HepG2 (cell line): ENCODE results near the gene RRP8. TPM values are rescaled to one million over a fixed set of nuclear protein-coding genes. Genes with fewer than 3 reads are reported as not detected.

Source experiments
- ATAC-seq: fragments of 200-7000 bp; cut with Tn5 transposase; 3 replicates; pipeline ENCODE4 v1.9.1; 2020; ENCODE audit warnings: mild to moderate bottlenecking, moderate library complexity
- BruUV-seq: library from RNA; stranded (reverse); fragments of 400-500 nt; replicated peaks from 2 replicates; lab custom pipeline; 2021; lab: Mats Ljungman, UMichigan
- CTCF ChIA-PET: fragments of 300-600 bp; formaldehyde crosslinking; extraction: SDS; loops from one replicate; lab custom pipeline; 2021; ENCODE audit warnings: low total read pairs, inconsistent platforms, low intra/inter-chr PET ratio; lab: Yijun Ruan, JAX
- POLR2A ChIA-PET: fragments of 350-600 bp; sonication (Branson Sonifier 250); formaldehyde crosslinking; loops from one replicate; lab custom pipeline; 2020; ENCODE audit warnings: antibody characterized with exemption, inconsistent platforms; lab: Yijun Ruan, JAX
- DNase-seq: peaks from one replicate; pipeline ENCODE4 v3.0.0-alpha.2; 2015; ENCODE audit warnings: low spot score
- FAIRE-seq: peaks from 3 replicates; lab custom pipeline; 2011; peaks lifted over from hg19 to GRCh38; lab: Jason Lieb, UNC
- H2AFZ ChIP-seq: one replicate; pipeline ENCODE4 v1.6.1; 2011; ENCODE audit warnings: low read length, inconsistent platforms
- H3K27ac ChIP-seq: fragments of 300-600 bp; 3 replicates; pipeline ENCODE4 v1.8.0; 2011; ENCODE audit warnings: mixed run types, mild to moderate bottlenecking, mixed read lengths, low read length, inconsistent platforms; ENCODE audit not compliant: insufficient read depth; ENCODE audit errors: extremely low read length
- H3K27me3 ChIP-seq, 2 experiments: fragments of 200-600 bp in 1 of 2; 2 replicates in 1 of 2; 3 replicates in 1 of 2; pipeline versions ENCODE4 v1.6.0 to v1.8.0; 2011; ENCODE audit warnings: low read length in 2 of 2, mild to moderate bottlenecking in 2 of 2, moderate library complexity in 2 of 2, inconsistent platforms in 1 of 2; ENCODE audit not compliant: insufficient read depth in 2 of 2, control insufficient read depth in 1 of 2
- H3K36me3 ChIP-seq, 2 experiments: fragments of 200-600 bp in 1 of 2; replicated peaks in 1 of 2; 2 replicates in 1 of 2; 3 replicates in 1 of 2; pipeline versions ENCODE4 v1.5.1 to v1.8.0; 2011; ENCODE audit warnings: low read length in 2 of 2, inconsistent platforms in 1 of 2; ENCODE audit not compliant: insufficient read depth in 2 of 2, control insufficient read depth in 1 of 2
- H3K4me1 ChIP-seq: 2 replicates; pipeline ENCODE4 v1.5.1; 2012; ENCODE audit warnings: low read length, inconsistent platforms; ENCODE audit not compliant: insufficient read depth
- H3K4me2 ChIP-seq: 2 replicates; pipeline ENCODE4 v1.6.0; 2011; ENCODE audit warnings: low read depth, low read length, inconsistent platforms
- H3K4me3 ChIP-seq, 3 experiments: fragments of 200-600 bp in 1 of 3; sonication (generic), shearing (Covaris generic) in 1 of 3; replicated peaks in 1 of 3; 2 replicates each; pipeline ENCODE4 v1.5.1; 2011 to 2016; ENCODE audit warnings: low read length in 3 of 3, inconsistent platforms in 2 of 3, low read depth in 2 of 3, mild to moderate bottlenecking in 2 of 3, control low read depth in 1 of 3, mixed read lengths in 1 of 3; ENCODE audit not compliant: insufficient read depth in 1 of 3
- H3K79me2 ChIP-seq: one replicate; pipeline ENCODE4 v1.6.1; 2011; ENCODE audit warnings: low read length, inconsistent platforms; ENCODE audit not compliant: insufficient read depth
- H3K9ac ChIP-seq: 2 replicates; pipeline ENCODE4 v1.6.0; 2011; ENCODE audit warnings: mild to moderate bottlenecking, low read depth, low read length, inconsistent platforms; ENCODE audit not compliant: insufficient read depth
- H3K9me3 ChIP-seq: 2 replicates; pipeline ENCODE4 v1.5.1; 2012; ENCODE audit warnings: mild to moderate bottlenecking, low read length
- H4K20me1 ChIP-seq: 2 replicates; pipeline ENCODE4 v1.6.0; 2011; ENCODE audit warnings: inconsistent platforms, mild to moderate bottlenecking, low read length, moderate library complexity; ENCODE audit not compliant: insufficient read depth
- ARNT ChIP-seq: fragments of 450-650 bp; IDR thresholded peaks from 2 replicates; pipeline ENCODE4 v1.6.1; 2017
- EHMT2 ChIP-seq: fragments of 200-600 bp; sonication (generic); IDR thresholded peaks from 2 replicates; pipeline ENCODE4 v1.7.0; 2017; ENCODE audit warnings: antibody characterized with exemption, low read depth, low read length, borderline replicate concordance
- HDAC2 ChIP-seq: sonication (generic); formaldehyde crosslinking; IDR thresholded peaks from 2 replicates; pipeline ENCODE4 v1.4.0; 2020; ENCODE audit warnings: missing genetic modification reagents
- MIER3 ChIP-seq: IDR thresholded peaks from 2 replicates; pipeline ENCODE4 v1.6.1; 2016; ENCODE audit warnings: missing compliant biosample characterization, borderline replicate concordance
- PHB2 ChIP-seq: fragments of 450-650 bp; IDR thresholded peaks from 2 replicates; pipeline ENCODE4 v1.6.1; 2018; ENCODE audit not compliant: partially characterized antibody
- SUZ12 ChIP-seq: fragments of 150-350 bp; IDR thresholded peaks from 2 replicates; pipeline ENCODE4 v1.6.1; 2014; ENCODE audit warnings: low read depth, low read length
- ZNF138 ChIP-seq: sonication (generic); formaldehyde crosslinking; IDR thresholded peaks from 2 replicates; pipeline ENCODE4 v1.5.0; 2020; ENCODE audit warnings: mild to moderate bottlenecking, low read depth, missing genetic modification reagents
- ZNF34 ChIP-seq: sonication (generic); formaldehyde crosslinking; IDR thresholded peaks from 2 replicates; pipeline ENCODE4 v1.4.0; 2020; ENCODE audit warnings: mild to moderate bottlenecking, missing genetic modification reagents, borderline replicate concordance
- ZNF747 ChIP-seq: sonication (generic); formaldehyde crosslinking; IDR thresholded peaks from 2 replicates; pipeline ENCODE4 v1.8.1; 2023; ENCODE audit warnings: missing genetic modification reagents, mild to moderate bottlenecking, borderline replicate concordance
- WGBS: methylation state at CpG from one replicate; pipeline ENCODE4 v1.1.6; 2017; ENCODE audit warnings: low lambda C conversion rate; 5-methylcytosine and 5-hydroxymethylcytosine counted together
- in situ Hi-C: cut with HindIII; loops from 2 replicates; pipeline ENCODE4 v1.10.0; 2017; ENCODE audit warnings: low pct_unique_long_range_greater_than_20kb; ENCODE audit not compliant: extremely low pct_ligation_motif_present
- intact Hi-C: fragments of 100-400 bp; cut with micrococcal nuclease; formaldehyde crosslinking; loops from one replicate; pipeline ENCODE4 v1.10.0; 2022; ENCODE audit not compliant: unreplicated experiment
- polyA plus RNA-seq, 8 experiments: library from polyadenylated mRNA; depleted of rRNA in 3 of 8; stranded (reverse) in 7 of 8; unstranded in 1 of 8; fragments of >200 nt; fragmentation: Illumina TruSeq in 4 of 8; extraction: Trizol in 4 of 8; gene quantifications; 2 replicates each; pipeline versions ENCODE4 v1.2.1 to v1.2.3, GENCODE V29; 2011 to 2016; ENCODE audit warnings: low read depth in 4 of 8, missing spikeins in 1 of 8, mixed read lengths in 1 of 8; ENCODE audit not compliant: insufficient read depth in 1 of 8
- total RNA-seq, 5 experiments: library from RNA; depleted of rRNA; stranded (reverse); fragments of >200 nt; fragmentation: Illumina TruSeq; extraction: Trizol; gene quantifications; 2 replicates each; pipeline ENCODE4 v1.2.3, GENCODE V29; 2016; ENCODE audit warnings: low read depth in 1 of 5
- TF ChIP-seq, protein P1 (sequence below): sonication (generic); formaldehyde crosslinking; IDR thresholded peaks from 2 replicates; pipeline ENCODE4 v1.4.0; 2020; ENCODE audit warnings: missing genetic modification reagents

Gene RRP8
- total and polyA plus RNA-seq, 2 of the 13 experiments (the other 11 are each of a cell fraction or from before 2014, with no cell fraction given), result 7.2 to 21.6 TPM

DNA sequence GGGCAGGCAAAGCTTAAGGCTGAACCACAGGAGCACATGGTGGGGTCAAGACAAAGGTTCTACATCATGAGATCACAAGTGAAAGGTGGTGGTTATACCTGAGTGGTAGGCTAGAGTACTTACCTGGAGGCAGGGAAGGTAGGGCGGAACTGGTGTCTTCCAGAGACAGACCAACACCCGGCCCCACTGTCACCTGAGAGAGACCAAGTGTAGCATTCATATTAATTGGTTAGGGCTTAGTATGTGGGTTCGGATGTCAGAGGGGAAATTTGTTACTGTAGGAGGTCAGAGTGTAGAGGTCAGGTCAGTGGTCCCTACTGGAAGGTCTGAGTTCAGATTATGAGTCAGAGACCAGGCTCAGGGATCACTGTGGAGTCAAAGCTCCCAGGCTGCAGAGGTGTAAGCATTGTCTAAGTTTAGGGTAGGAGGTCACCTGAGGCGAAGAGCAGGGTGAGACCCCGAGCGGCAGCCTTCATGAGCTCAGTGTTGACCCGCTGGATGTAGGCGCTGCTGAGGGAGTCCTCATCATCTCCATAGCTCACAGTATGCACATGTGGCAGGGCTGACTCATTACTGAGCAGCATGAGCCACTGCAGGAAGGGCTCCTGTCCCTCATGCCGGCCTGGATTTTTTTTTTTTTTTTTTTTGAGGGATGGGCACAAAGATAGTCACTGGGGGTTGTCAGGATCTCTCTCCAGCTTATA is 12.6 kb upstream of the RRP8 start (continued):
- no peak for TF ChIP-seq PHB2

DNA sequence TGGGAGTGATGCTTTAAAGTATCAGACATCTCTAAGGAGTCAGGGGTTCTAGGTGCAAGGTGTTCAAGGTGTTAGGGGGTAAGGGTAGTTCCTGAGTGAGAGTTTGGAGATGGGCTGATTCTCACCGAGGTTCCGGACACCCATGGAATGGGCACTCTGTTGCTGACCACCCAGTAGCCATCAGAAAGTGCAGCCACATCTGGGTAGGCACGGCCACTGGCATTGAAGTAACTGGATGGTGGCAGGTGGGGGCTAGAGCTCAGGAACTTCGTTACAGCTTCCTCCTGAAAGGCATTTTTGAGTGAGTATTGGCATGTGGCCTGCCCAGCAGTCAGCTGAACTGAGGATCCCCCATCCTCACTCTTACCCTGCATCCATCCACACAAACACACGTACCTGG is 11.6 kb upstream of the RRP8 start:
- Histone ChIP-seq H2AFZ (no peak overlapping the region), H3K27me3 (peaks cover 0 to under 1% of the 10 kb centered on the region in 2 experiments; a peak in 1 of 5 replicates), H3K4me3 (no peak overlapping the region), H4K20me1 (no peaks in the 10 kb centered on the region), H3K79me2 (peaks cover 7% of the 10 kb centered on the region), H3K9me3 (no peaks in the 10 kb centered on the region), H3K4me2 (no peak overlapping the region), H3K4me1 (peaks cover 42% of the 10 kb centered on the region), H3K36me3 (peaks cover 8 to 24% of the 10 kb centered on the region in 2 experiments; a peak in 4 of 5 replicates), H3K9ac (no peak overlapping the region), H3K27ac (no peak overlapping the region)
- DNase-seq (no peak), FAIRE-seq (no peak), ATAC-seq (no peak)
- no TSS peak for BruUV-seq
- in situ Hi-C loops (no loop called here), intact Hi-C loops (no loop called here)
- CTCF ChIA-PET, result no interaction called here
- 100% methylated on average over 2 of the region's 5 CpGs for whole genome bisulfite sequencing
- POLR2A ChIA-PET, result no interaction called here
- TF ChIP-seq ZNF34 (CRISPR knock-in tag) (no peak), ZNF138 (no peak), EHMT2 (no peak), MIER3 (CRISPR knock-in tag) (no peak), ARNT (no peak), ZNF747 (CRISPR knock-in tag) (no peak), SUZ12 (no peak), HDAC2 (CRISPR knock-in tag) (no peak)
- TF ChIP-seq, protein P1, sequence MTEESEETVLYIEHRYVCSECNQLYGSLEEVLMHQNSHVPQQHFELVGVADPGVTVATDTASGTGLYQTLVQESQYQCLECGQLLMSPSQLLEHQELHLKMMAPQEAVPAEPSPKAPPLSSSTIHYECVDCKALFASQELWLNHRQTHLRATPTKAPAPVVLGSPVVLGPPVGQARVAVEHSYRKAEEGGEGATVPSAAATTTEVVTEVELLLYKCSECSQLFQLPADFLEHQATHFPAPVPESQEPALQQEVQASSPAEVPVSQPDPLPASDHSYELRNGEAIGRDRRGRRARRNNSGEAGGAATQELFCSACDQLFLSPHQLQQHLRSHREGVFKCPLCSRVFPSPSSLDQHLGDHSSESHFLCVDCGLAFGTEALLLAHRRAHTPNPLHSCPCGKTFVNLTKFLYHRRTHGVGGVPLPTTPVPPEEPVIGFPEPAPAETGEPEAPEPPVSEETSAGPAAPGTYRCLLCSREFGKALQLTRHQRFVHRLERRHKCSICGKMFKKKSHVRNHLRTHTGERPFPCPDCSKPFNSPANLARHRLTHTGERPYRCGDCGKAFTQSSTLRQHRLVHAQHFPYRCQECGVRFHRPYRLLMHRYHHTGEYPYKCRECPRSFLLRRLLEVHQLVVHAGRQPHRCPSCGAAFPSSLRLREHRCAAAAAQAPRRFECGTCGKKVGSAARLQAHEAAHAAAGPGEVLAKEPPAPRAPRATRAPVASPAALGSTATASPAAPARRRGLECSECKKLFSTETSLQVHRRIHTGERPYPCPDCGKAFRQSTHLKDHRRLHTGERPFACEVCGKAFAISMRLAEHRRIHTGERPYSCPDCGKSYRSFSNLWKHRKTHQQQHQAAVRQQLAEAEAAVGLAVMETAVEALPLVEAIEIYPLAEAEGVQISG (CRISPR knock-in tag), result no peak
